Epithelial cell of proximal tubule (primary cell): Measurements from ENCODE around the gene SLC39A10. TPM values are rescaled to one million over a fixed set of nuclear protein-coding genes. Genes with fewer than 3 reads are reported as not detected.

Experiments used
- DNase-seq: peaks from one replicate; pipeline ENCODE4 v3.0.0-alpha.2; 2011; ENCODE audit warnings: low read depth
- H3K4me3 ChIP-seq: 2 replicates; pipeline ENCODE4 v1.5.1; 2011; ENCODE audit warnings: low read depth, mild to moderate bottlenecking, low read length
- CTCF ChIP-seq: conservative IDR thresholded peaks from 2 replicates; pipeline ENCODE4 v1.5.1; 2012; ENCODE audit warnings: low read depth, mild to moderate bottlenecking, low read length
- total RNA-seq: library from RNA; depleted of rRNA; stranded (reverse); fragments of >200 nt; gene quantifications from 2 replicates; pipeline ENCODE4 v1.2.3, GENCODE V29; 2015

The SLC39A10 gene
- total RNA-seq, 1 donor from 2014 or later = 63.7 TPM

- H3K4me3 ChIP-seq = no peak overlapping the region
- DNase-seq = no peak
- no peak for TF ChIP-seq CTCF
Observed at GRCh38 chr2:195652911-195653310, 4.1 kb upstream of the SLC39A10 start.

- peak; percentile 84 for DNase-seq
- no peak for TF ChIP-seq CTCF
- peak overlapping the region; percentile 81 for H3K4me3 ChIP-seq
Observed at GRCh38 chr2:195656161-195656858, 716 bp upstream of the SLC39A10 start.

GRCh38 chr2:195657634-195658540, 861 bp downstream of the SLC39A10 start:
- no peak for DNase-seq
- no peak for TF ChIP-seq CTCF
- peak overlapping the region; percentile 81 for H3K4me3 ChIP-seq

GRCh38 chr2:195658541-195658890, 1.5 kb downstream of the SLC39A10 start:
- DNase-seq = peak; percentile 46
- TF ChIP-seq CTCF = no peak

GRCh38 chr2:195659114-195659513, 2.1 kb downstream of the SLC39A10 start:
- peak overlapping the region; percentile 81 for H3K4me3 ChIP-seq
- TF ChIP-seq CTCF = no peak
- no peak for DNase-seq

More at GRCh38 chr2:195658541-195658890, 1.5 kb downstream of the SLC39A10 start:
- H3K4me3 ChIP-seq = peak overlapping the region; percentile 81

GRCh38 chr2:195659982-195660890, 3.2 kb downstream of the SLC39A10 start:
- peak overlapping the region; percentile 81 for H3K4me3 ChIP-seq
- no peak for DNase-seq
- peak; percentile 90 for TF ChIP-seq CTCF
